NCI-H226 (cell line): Measurements from ENCODE around the gene IP6K3.

ENCODE experiments used
- DNase-seq: peaks from one replicate; pipeline ENCODE4 v3.0.0-alpha.2; 2015

IP6K3 gene

GRCh38 chr6:33758815-33759216 lies 12.1 kb upstream of the IP6K3 start:
- no peak for DNase-seq

- no peak for DNase-seq
Observed at GRCh38 chr6:33757906-33758305, 11.2 kb upstream of the IP6K3 start.

- DNase-seq, result no peak
Observed at GRCh38 chr6:33757113-33757512, 10.4 kb upstream of the IP6K3 start.

GRCh38 chr6:33756211-33756954 lies 9.7 kb upstream of the IP6K3 start:
- DNase-seq, result no peak

GRCh38 chr6:33755070-33755869 lies 8.6 kb upstream of the IP6K3 start:
- DNase-seq, result no peak

GRCh38 chr6:33754222-33754621 lies 7.5 kb upstream of the IP6K3 start:
- DNase-seq, result no peak

- no peak for DNase-seq
Observed at GRCh38 chr6:33752646-33753015, 5.9 kb upstream of the IP6K3 start.

GRCh38 chr6:33751771-33752645 lies 5.3 kb upstream of the IP6K3 start:
- no peak for DNase-seq

GRCh38 chr6:33750244-33750991 lies 3.7 kb upstream of the IP6K3 start:
- no peak for DNase-seq

- no peak for DNase-seq
Observed at GRCh38 chr6:33749401-33749800, 2.7 kb upstream of the IP6K3 start.

- DNase-seq, result no peak
Observed at GRCh38 chr6:33748841-33749240, 2.1 kb upstream of the IP6K3 start.

GRCh38 chr6:33747823-33748222 lies 1.1 kb upstream of the IP6K3 start:
- no peak for DNase-seq

- DNase-seq, result peak; percentile 80
Observed at GRCh38 chr6:33746036-33746600, 587 bp downstream of the IP6K3 start.

GRCh38 chr6:33745548-33745947 lies 1.2 kb downstream of the IP6K3 start:
- DNase-seq, result no peak

GRCh38 chr6:33744895-33745546 lies 1.7 kb downstream of the IP6K3 start:
- no peak for DNase-seq

GRCh38 chr6:33744001-33744848 lies 2.5 kb downstream of the IP6K3 start:
- peak; percentile 61 for DNase-seq

- no peak for DNase-seq
Observed at GRCh38 chr6:33742837-33743236, 3.9 kb downstream of the IP6K3 start.

- DNase-seq, result no peak
Observed at GRCh38 chr6:33742092-33742491, 4.6 kb downstream of the IP6K3 start.

- no peak for DNase-seq
Observed at GRCh38 chr6:33740794-33741193, 5.9 kb downstream of the IP6K3 start.

GRCh38 chr6:33740204-33740608 lies 6.5 kb downstream of the IP6K3 start:
- DNase-seq, result no peak

GRCh38 chr6:33739571-33739970 lies 7.1 kb downstream of the IP6K3 start:
- DNase-seq, result no peak
